ENCODE results near the gene RHBDF1. TPM values are rescaled to one million over a fixed set of nuclear protein-coding genes. Genes with fewer than 3 reads are reported as not detected.

Gene RHBDF1
- total RNA-seq, 1 donor from 2014 or later: 55.5 TPM

- H3K9me3 ChIP-seq (ENCODE audit: insufficient read depth, low read depth, low read length): no peaks in the 10 kb centered on the region
- no peaks in the 10 kb centered on the region for H3K9me3 Mint-ChIP-seq (ENCODE audit: unreplicated experiment)
- peaks cover 11% of the 10 kb centered on the region for H3K4me1 ChIP-seq (ENCODE audit: insufficient read depth, low read length)
- no peak overlapping the region for H3K4me2 ChIP-seq (ENCODE audit: low read length)
- peaks cover 2% of the 10 kb centered on the region for H3K36me3 ChIP-seq (ENCODE audit: insufficient read depth, low read length)
- H3K36me3 Mint-ChIP-seq (ENCODE audit: low read depth, unreplicated experiment): peaks cover 11% of the 10 kb centered on the region
- peaks cover 64% of the 10 kb centered on the region for H4K20me1 ChIP-seq (ENCODE audit: insufficient read depth, low read length)
- H3K27me3 ChIP-seq (ENCODE audit: insufficient read depth, low read length): no peaks in the 10 kb centered on the region
- H3K4me3 Mint-ChIP-seq (ENCODE audit: unreplicated experiment): no peak overlapping the region
- H3K4me3 ChIP-seq (ENCODE audit: insufficient read depth, low read depth, low read length): no peak overlapping the region
- no peak overlapping the region for H3K27ac ChIP-seq (ENCODE audit: low read depth, low read length)
- peaks cover 6% of the 10 kb centered on the region for H3K4me1 Mint-ChIP-seq (ENCODE audit: low read depth, unreplicated experiment)
- DNase-seq (ENCODE audit: low read depth) (no peak), FAIRE-seq (no peak)
- no peak for TF ChIP-seq EZH2 (IDR thresholded peaks at IDR 0.05; ENCODE audit: insufficient read depth, low read length)
- no peak for TF ChIP-seq CTCF (IDR thresholded peaks at IDR 0.05; ENCODE audit: insufficient read depth, low read depth, low read length)
- no peak overlapping the region for H2AFZ ChIP-seq (ENCODE audit: low read depth, low read length)
- H3K27me3 Mint-ChIP-seq (ENCODE audit: low read depth, unreplicated experiment): no peaks in the 10 kb centered on the region
- H3K27ac Mint-ChIP-seq (ENCODE audit: unreplicated experiment): no peak overlapping the region
- no peak overlapping the region for H3K9ac ChIP-seq (ENCODE audit: low read length)
- H3K79me2 ChIP-seq (ENCODE audit: insufficient read depth, low read length): no peaks in the 10 kb centered on the region
These were observed 20.3 kb upstream of the RHBDF1 start for GRCh38 chr16:92431-93339.

GRCh38 chr16:91484-91883 lies 19.1 kb upstream of the RHBDF1 start:
- no peak for FAIRE-seq
- no peak overlapping the region for H3K27ac ChIP-seq (ENCODE audit: low read depth, low read length)
- peaks cover 11% of the 10 kb centered on the region for H3K36me3 Mint-ChIP-seq (ENCODE audit: low read depth, unreplicated experiment)
- peaks cover 65% of the 10 kb centered on the region for H4K20me1 ChIP-seq (ENCODE audit: insufficient read depth, low read length)
- no peaks in the 10 kb centered on the region for H3K9me3 ChIP-seq (ENCODE audit: insufficient read depth, low read depth, low read length)
- no peaks in the 10 kb centered on the region for H3K27me3 Mint-ChIP-seq (ENCODE audit: low read depth, unreplicated experiment)
- H3K9me3 Mint-ChIP-seq (ENCODE audit: unreplicated experiment): no peaks in the 10 kb centered on the region
- peaks cover 5% of the 10 kb centered on the region for H3K79me2 ChIP-seq (ENCODE audit: insufficient read depth, low read length)
- H3K4me1 Mint-ChIP-seq (ENCODE audit: low read depth, unreplicated experiment): peaks cover 2% of the 10 kb centered on the region
- no peak for DNase-seq (ENCODE audit: low read depth)
- peaks cover 2% of the 10 kb centered on the region for H3K36me3 ChIP-seq (ENCODE audit: insufficient read depth, low read length)
- H3K27me3 ChIP-seq (ENCODE audit: insufficient read depth, low read length): no peaks in the 10 kb centered on the region
- H2AFZ ChIP-seq (ENCODE audit: low read depth, low read length): no peak overlapping the region
- peaks cover 5% of the 10 kb centered on the region for H3K4me1 ChIP-seq (ENCODE audit: insufficient read depth, low read length)
- H3K4me3 ChIP-seq (ENCODE audit: insufficient read depth, low read depth, low read length): no peak overlapping the region
- no peak overlapping the region for H3K4me2 ChIP-seq (ENCODE audit: low read length)
- TF ChIP-seq CTCF (IDR thresholded peaks at IDR 0.05; ENCODE audit: insufficient read depth, low read depth, low read length) (no peak), EZH2 (IDR thresholded peaks at IDR 0.05; ENCODE audit: insufficient read depth, low read length) (no peak)
- no peak overlapping the region for H3K4me3 Mint-ChIP-seq (ENCODE audit: unreplicated experiment)
- H3K9ac ChIP-seq (ENCODE audit: low read length): no peak overlapping the region
- no peak overlapping the region for H3K27ac Mint-ChIP-seq (ENCODE audit: unreplicated experiment)
